ENCODE results near the gene NEK7. TPM values are rescaled to one million over a fixed set of nuclear protein-coding genes. Genes with fewer than 3 reads are reported as not detected.

The NEK7 gene
- total RNA-seq, 1 experiment from 2014 or later: 51.1 TPM

DNA sequence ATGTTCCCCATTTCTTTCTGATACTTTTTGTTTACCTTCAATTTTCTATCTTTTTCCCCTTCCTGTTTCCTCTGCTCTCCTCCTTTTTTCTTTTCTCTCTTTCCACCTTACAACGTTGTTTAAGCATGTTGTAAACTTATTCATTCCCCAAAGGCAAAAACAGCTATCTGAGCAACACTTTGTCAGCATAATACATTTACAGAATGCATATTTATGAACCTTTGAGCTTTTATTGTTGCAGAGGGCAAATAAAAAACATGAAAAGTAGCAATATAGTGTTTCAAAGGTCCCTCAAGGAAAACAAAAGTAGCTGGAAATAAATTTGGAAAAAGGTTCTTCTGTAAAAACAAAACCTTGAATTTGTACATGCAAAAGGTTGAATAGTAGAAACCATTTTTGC is 214.2 kb downstream of the NEK7 start:
- Mint-ChIP-seq H3K4me1 (ENCODE audit: insufficient read depth, unreplicated experiment) (peaks cover 6% of the 10 kb centered on the region), H3K27me3 (ENCODE audit: insufficient read depth, unreplicated experiment) (no peaks in the 10 kb centered on the region), H3K4me3 (ENCODE audit: unreplicated experiment) (no peak overlapping the region), H3K36me3 (ENCODE audit: insufficient read depth, unreplicated experiment) (no peaks in the 10 kb centered on the region), H3K27ac (ENCODE audit: low read depth, unreplicated experiment) (no peak overlapping the region), H3K9me3 (ENCODE audit: unreplicated experiment) (peaks cover 7% of the 10 kb centered on the region)
- intact Hi-C loops (cut with micrococcal nuclease): no loop called here
- no peak for DNase-seq (ENCODE audit: unreplicated experiment)
- no TSS peak for BruUV-seq (replicated peaks)
- TF ChIP-seq, protein P1, sequence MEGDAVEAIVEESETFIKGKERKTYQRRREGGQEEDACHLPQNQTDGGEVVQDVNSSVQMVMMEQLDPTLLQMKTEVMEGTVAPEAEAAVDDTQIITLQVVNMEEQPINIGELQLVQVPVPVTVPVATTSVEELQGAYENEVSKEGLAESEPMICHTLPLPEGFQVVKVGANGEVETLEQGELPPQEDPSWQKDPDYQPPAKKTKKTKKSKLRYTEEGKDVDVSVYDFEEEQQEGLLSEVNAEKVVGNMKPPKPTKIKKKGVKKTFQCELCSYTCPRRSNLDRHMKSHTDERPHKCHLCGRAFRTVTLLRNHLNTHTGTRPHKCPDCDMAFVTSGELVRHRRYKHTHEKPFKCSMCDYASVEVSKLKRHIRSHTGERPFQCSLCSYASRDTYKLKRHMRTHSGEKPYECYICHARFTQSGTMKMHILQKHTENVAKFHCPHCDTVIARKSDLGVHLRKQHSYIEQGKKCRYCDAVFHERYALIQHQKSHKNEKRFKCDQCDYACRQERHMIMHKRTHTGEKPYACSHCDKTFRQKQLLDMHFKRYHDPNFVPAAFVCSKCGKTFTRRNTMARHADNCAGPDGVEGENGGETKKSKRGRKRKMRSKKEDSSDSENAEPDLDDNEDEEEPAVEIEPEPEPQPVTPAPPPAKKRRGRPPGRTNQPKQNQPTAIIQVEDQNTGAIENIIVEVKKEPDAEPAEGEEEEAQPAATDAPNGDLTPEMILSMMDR (IDR thresholded peaks at IDR 0.05; ENCODE audit: unreplicated experiment): no peak
- POLR2A ChIA-PET: no interaction called here
- CTCF ChIA-PET: interaction anchor here (0.6 kb wide), 1 partner anchor 203 kb away, joined by 3 read pairs; no protein-coding TSS in a partner anchor

Other genes with a start within 250 kb of the NEK7 start
- gene LHX9, start 239.6 kb upstream of the NEK7 start, total RNA-seq (2022): not detected in 2 replicates

Data from MCF 10A (cell line).